Activated CD4-positive, alpha-beta T cell treated with anti-CD3 and anti-CD28 coated beads for 36 hours (primary cell): ENCODE data around the gene KRTCAP3. TPM values are rescaled to one million over a fixed set of nuclear protein-coding genes. Genes with fewer than 3 reads are reported as not detected.

Experiments
- ATAC-seq: fragments of 200-7000 bp; cut with Tn5 transposase; one replicate; pipeline ENCODE4 v1.10.0; 2021; ENCODE audit warnings: mild to moderate bottlenecking, moderate library complexity
- CTCF ChIA-PET: fragments of 350-600 bp; sonication (Branson Sonifier 250); formaldehyde crosslinking; loops from one replicate; lab custom pipeline; 2021; ENCODE audit warnings: antibody characterized with exemption; lab: Charles Lee
- POLR2A ChIA-PET: fragments of 350-600 bp; sonication (Branson Sonifier 250); formaldehyde crosslinking; loops from one replicate; lab custom pipeline; 2021; ENCODE audit warnings: antibody characterized with exemption, inconsistent platforms; lab: Charles Lee
- DNase-seq: peaks from one replicate; pipeline ENCODE4 v3.0.0-alpha.2; 2020
- H3K27ac Mint-ChIP-seq: one replicate; pipeline ENCODE4 v1.8.0; 2021; ENCODE audit warnings: mixed read lengths
- H3K27me3 Mint-ChIP-seq: one replicate; pipeline ENCODE4 v1.8.0; 2021; ENCODE audit warnings: mixed read lengths
- H3K36me3 Mint-ChIP-seq: one replicate; pipeline ENCODE4 v1.8.0; 2021; ENCODE audit warnings: low read depth, mixed read lengths
- H3K4me1 Mint-ChIP-seq: one replicate; pipeline ENCODE4 v1.8.0; 2021; ENCODE audit warnings: mixed read lengths
- H3K4me3 Mint-ChIP-seq: one replicate; pipeline ENCODE4 v1.8.0; 2021; ENCODE audit warnings: mild to moderate bottlenecking, moderate library complexity, mixed read lengths
- H3K9me3 Mint-ChIP-seq: one replicate; pipeline ENCODE4 v1.8.0; 2021; ENCODE audit warnings: low read depth, mixed read lengths
- intact Hi-C, 2 experiments: fragments of 100-400 bp; cut with DNase I in 1 of 2; cut with micrococcal nuclease in 1 of 2; formaldehyde crosslinking; loops; one replicate each; pipeline versions ENCODE4 v1.14.2 to v1.15.1; 2022 to 2024; cut with DNase I, micrococcal nuclease
- total RNA-seq, 2 experiments: library from RNA; stranded (reverse); gene quantifications; one replicate each; pipeline ENCODE4 v1.2.3, GENCODE V29; 2021

KRTCAP3 gene
- total RNA-seq, 2 experiments from 2014 or later: 4.7 to 5.9 TPM

DNA sequence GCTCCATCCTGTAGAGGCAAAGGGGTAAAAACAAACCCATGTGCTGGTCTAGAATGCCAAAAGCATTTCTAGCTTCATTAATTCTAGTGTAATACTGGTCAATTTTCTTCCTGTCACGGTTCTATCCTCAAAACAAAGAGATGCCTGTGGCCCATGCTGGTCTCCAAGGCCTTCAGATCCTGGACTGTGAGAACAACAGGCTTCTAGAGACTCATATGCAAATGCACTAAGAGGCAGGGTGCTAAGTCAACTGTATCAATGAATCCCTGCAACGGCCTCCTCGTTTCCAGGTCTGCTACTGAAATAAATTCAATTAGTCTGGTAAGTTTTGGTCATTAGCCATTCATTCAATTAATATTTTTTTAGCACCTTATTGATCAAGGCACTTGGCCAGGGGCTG is 43.3 kb downstream of the KRTCAP3 start:
- Mint-ChIP-seq H3K27ac (no peak overlapping the region), H3K27me3 (no peaks in the 10 kb centered on the region), H3K4me3 (no peak overlapping the region), H3K9me3 (no peaks in the 10 kb centered on the region), H3K4me1 (peaks cover 18% of the 10 kb centered on the region), H3K36me3 (peaks cover 8% of the 10 kb centered on the region)
- ATAC-seq: no peak
- DNase-seq: no peak
- CTCF ChIA-PET: interaction anchor here (0.7 kb wide), 1 partner anchor 205 kb away, joined by 3 read pairs; no protein-coding TSS in a partner anchor
- intact Hi-C loops: no loop called here
- POLR2A ChIA-PET: no interaction called here

DNA sequence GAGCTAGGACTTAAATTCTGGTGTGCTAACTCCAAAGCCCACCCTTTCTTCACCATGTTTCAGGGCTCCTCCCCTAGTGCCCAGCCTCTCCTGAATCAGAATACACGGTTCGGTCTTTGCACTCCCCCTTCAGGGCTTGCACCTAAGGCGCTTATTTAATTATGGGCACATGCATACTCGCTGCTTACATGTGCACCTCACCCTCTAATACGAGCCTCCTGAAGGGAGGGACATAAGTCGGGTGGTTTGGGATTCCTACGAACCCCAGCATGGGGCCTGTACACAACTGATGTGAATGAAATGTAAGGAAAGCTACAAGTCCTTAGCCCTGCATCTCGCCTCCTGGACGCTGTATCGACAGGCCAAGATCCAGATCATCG is 46.9 kb downstream of the KRTCAP3 start:
- ATAC-seq: no peak
- Mint-ChIP-seq H3K4me1 (peaks cover 23% of the 10 kb centered on the region), H3K9me3 (no peaks in the 10 kb centered on the region), H3K36me3 (no peaks in the 10 kb centered on the region), H3K27me3 (peaks cover 9% of the 10 kb centered on the region), H3K27ac (peak overlapping the region; percentile 40), H3K4me3 (peak overlapping the region; percentile 75)
- POLR2A ChIA-PET: no interaction called here
- DNase-seq: no peak
- intact Hi-C loops: loop anchor here (1.0 to 2.0 kb wide), 16 partner anchors 59 to 704 kb away; partner anchors contain the start of genes EIF2B4 (in 2 of the 2), GTF3C2 (in 2 of the 2), PPM1G (in 2 of the 2) and SNX17 (in 2 of the 2)
- CTCF ChIA-PET: no interaction called here

DNA sequence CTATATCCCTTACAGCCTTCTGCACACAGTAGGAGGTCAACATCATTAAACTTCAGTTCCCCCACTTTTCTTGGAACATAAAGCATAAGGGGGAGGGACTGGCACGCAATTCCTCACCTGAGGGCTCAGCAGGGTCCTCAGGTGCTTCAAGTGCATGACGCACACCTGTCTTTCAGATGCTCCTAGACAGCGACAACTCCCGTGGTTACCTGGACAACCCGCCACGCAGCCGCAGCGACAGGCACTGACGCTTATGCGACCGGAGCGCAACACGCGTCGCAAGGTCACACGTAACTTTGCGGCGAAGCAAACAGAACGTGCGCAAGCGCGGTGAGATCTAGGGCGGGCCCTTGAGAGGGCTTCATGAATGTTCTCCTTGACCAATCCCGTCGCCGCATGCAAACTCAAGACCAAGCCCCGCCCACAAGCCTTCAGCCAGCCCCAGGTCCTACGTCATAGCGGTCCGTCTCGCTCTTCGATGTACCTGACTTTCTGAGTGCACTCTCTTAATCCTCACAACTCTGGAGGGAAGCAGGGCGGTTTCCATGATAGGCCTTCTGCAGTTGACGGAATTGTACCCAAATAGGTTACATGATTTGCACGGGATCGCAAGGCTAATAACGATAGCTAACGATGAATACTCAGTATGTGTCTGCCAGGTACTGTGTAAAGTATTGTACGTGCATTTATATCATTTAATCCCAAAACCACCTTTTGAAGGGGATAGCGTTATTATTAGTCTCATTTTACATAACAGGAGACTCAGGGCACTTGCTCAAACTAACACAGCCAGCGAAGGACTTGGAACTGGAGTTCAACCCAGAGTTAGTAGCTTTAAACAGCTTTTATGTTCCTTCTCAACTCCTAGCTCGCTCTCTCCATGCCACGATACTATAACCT is 47.6 kb downstream of the KRTCAP3 start, which contains the start of gene IFT172:
Gene IFT172 (minus strand): TSS at position 246 of the 900 bp plus-strand sequence. CDS start 90 bp downstream, at position 156.
- Mint-ChIP-seq H3K36me3 (no peaks in the 10 kb centered on the region), H3K27ac (peak within 1 kb of the TSS; percentile 63), H3K4me1 (peaks cover 23% of the 10 kb centered on the region), H3K9me3 (no peaks in the 10 kb centered on the region), H3K4me3 (peak within 1 kb of the TSS; percentile 75), H3K27me3 (peaks cover 11% of the 10 kb centered on the region)
- peak; percentile 97 for ATAC-seq
- DNase-seq: peak; percentile 100
- intact Hi-C loops: loop anchor here (1.0 to 2.0 kb wide), 16 partner anchors 59 to 705 kb away; partner anchors contain the start of genes EIF2B4 (in 2 of the 2), GTF3C2 (in 2 of the 2), PPM1G (in 2 of the 2) and SNX17 (in 2 of the 2)
- CTCF ChIA-PET: interaction anchor here (1.8 kb wide), 1 partner anchor 193 kb away, joined by 8 read pairs; no protein-coding TSS in a partner anchor
- POLR2A ChIA-PET: no interaction called here

DNA sequence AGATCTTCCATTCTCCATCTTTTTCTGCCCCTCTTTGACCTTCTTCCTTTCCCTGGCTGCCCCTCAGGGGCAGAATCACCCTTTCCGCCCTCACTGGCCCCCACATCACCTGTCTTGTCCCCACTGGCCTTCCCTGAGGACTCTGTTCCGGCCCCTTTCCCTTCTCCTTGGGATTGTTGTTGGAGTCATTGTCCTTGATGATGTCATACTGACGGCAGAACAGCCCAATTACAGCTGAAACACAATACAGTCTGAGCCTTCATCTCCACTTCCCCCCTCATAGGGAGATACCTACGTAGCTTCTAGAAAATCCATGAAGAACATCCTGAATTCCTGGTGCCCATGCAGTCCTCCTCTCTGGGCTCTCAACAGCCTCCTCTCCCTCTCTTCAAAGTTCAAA is 50.4 kb downstream of the KRTCAP3 start:
- DNase-seq (no peak), ATAC-seq (no peak)
- Mint-ChIP-seq H3K4me3 (no peak overlapping the region), H3K36me3 (no peaks in the 10 kb centered on the region), H3K27ac (no peak overlapping the region), H3K4me1 (peaks cover 30% of the 10 kb centered on the region), H3K27me3 (peaks cover 31% of the 10 kb centered on the region), H3K9me3 (no peaks in the 10 kb centered on the region)
- POLR2A ChIA-PET: no interaction called here
- CTCF ChIA-PET: interaction anchor here (0.7 kb wide), 1 partner anchor 189 kb away, joined by 4 read pairs; no protein-coding TSS in a partner anchor
- intact Hi-C loops: no loop called here

DNA sequence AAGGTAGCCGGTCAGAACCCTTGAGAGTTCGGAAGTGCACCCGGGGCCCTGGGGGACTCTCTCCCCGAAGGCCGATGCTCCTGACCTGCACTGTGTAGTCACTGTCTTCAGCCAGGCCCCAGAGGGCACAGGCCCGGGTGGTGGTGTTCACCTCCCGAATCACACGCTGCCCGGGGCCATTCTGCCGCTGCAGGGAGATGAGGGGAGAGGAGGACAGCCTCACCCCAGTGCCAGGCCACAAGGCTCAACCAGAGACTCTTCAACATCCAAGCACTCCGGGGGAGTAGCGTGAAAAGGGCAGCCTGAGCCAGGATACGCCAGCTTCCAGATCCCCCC is 51.7 kb downstream of the KRTCAP3 start:
- peaks cover 26% of the 10 kb centered on the region for H3K4me1 Mint-ChIP-seq
- DNase-seq (no peak), ATAC-seq (no peak)
- peak overlapping the region; percentile 36 for H3K4me3 Mint-ChIP-seq
- intact Hi-C loops: no loop called here
- H3K36me3 Mint-ChIP-seq: no peaks in the 10 kb centered on the region
- H3K27ac Mint-ChIP-seq: no peak overlapping the region
- H3K9me3 Mint-ChIP-seq: no peaks in the 10 kb centered on the region
- ChIA-PET POLR2A (no interaction called here), CTCF (no interaction called here)
- peaks cover 35% of the 10 kb centered on the region for H3K27me3 Mint-ChIP-seq

Other genes starting within 250 kb of the KRTCAP3 start
- gene ATRAID, start 230.3 kb upstream of the KRTCAP3 start, total RNA-seq: 10 to 100 TPM; 69.9 to 83.4 TPM
- gene SLC5A6, start 230.1 kb upstream of the KRTCAP3 start, total RNA-seq: 10 to 100 TPM; 27.3 to 34.9 TPM
- 100 to 1,000 TPM; 107 to 147 TPM for gene CAD, start 225.0 kb upstream of the KRTCAP3 start, total RNA-seq
- gene SLC30A3, start 179.3 kb upstream of the KRTCAP3 start, total RNA-seq: under 1 TPM; 0.53 to 0.86 TPM
- not detected for gene DNAJC5G, start 166.9 kb upstream of the KRTCAP3 start, total RNA-seq
- gene TRIM54, start 160.0 kb upstream of the KRTCAP3 start, total RNA-seq: under 1 TPM; 0.09 to 0.11 TPM
- gene UCN, start 133.9 kb upstream of the KRTCAP3 start, total RNA-seq: 1 to 10 TPM; 1.4 to 1.5 TPM
- 100 to 1,000 TPM in 1 of 2 experiments, 10 to 100 TPM in 1; 93.4 to 103 TPM for gene MPV17, start 119.3 kb upstream of the KRTCAP3 start, total RNA-seq
- 10 to 100 TPM; 60.3 to 70.2 TPM for gene GTF3C2, start 85.6 kb upstream of the KRTCAP3 start, total RNA-seq
- 10 to 100 TPM; 31.0 to 39.2 TPM for gene EIF2B4, start 72.0 kb upstream of the KRTCAP3 start, total RNA-seq
- gene SNX17, start 71.8 kb upstream of the KRTCAP3 start, total RNA-seq: 10 to 100 TPM; 63.9 to 82.1 TPM
- gene ZNF513, start 61.6 kb upstream of the KRTCAP3 start, total RNA-seq: 10 to 100 TPM in 1 of 2 experiments, 1 to 10 TPM in 1; 7.7 to 10.5 TPM
- gene PPM1G, start 32.8 kb upstream of the KRTCAP3 start, total RNA-seq: 100 to 1,000 TPM; 115 to 121 TPM
- gene NRBP1, start 13.8 kb upstream of the KRTCAP3 start, total RNA-seq: 10 to 100 TPM; 74.3 to 74.4 TPM
- 1 to 10 TPM; 8.7 TPM for gene IFT172, start 47.4 kb downstream of the KRTCAP3 start, total RNA-seq
- not detected for gene FNDC4, start 52.8 kb downstream of the KRTCAP3 start, total RNA-seq
- not detected for gene GCKR, start 54.5 kb downstream of the KRTCAP3 start, total RNA-seq
- 10 to 100 TPM; 31.8 to 34.5 TPM for gene ZNF512, start 140.7 kb downstream of the KRTCAP3 start, total RNA-seq
- under 1 TPM; 0.11 to 0.44 TPM for gene CCDC121, start 186.6 kb downstream of the KRTCAP3 start, total RNA-seq
- gene GPN1, start 186.7 kb downstream of the KRTCAP3 start, total RNA-seq: 10 to 100 TPM; 45.6 to 63.9 TPM
- gene SUPT7L, start 221.2 kb downstream of the KRTCAP3 start, total RNA-seq: 10 to 100 TPM; 23.7 to 26.1 TPM
- 10 to 100 TPM; 23.8 to 25.3 TPM for gene SLC4A1AP, start 221.5 kb downstream of the KRTCAP3 start, total RNA-seq